22Rv1 (cell line): Measurements from ENCODE around the gene TIPIN.

Experiments
- CTCF ChIP-seq: fragments of 450-650 bp; IDR thresholded peaks from 2 replicates; pipeline ENCODE4 v1.5.1; 2017; ENCODE audit warnings: mild to moderate bottlenecking
- ZFX ChIP-seq: fragments of 450-650 bp; IDR thresholded peaks from 2 replicates; pipeline ENCODE4 v1.6.1; 2017; ENCODE audit warnings: antibody characterized with exemption, borderline replicate concordance

GRCh38 chr15:66294932-66295235, 61.6 kb downstream of the TIPIN start:
- no peak for TF ChIP-seq CTCF
- no peak for TF ChIP-seq ZFX
